Ascending aorta (tissue), 2 donors: ENCODE results near the gene THOC6. TPM values are rescaled to one million over a fixed set of nuclear protein-coding genes. Genes with fewer than 3 reads are reported as not detected.

Experiments used
- DNase-seq, 2 donors: peaks; one replicate each; pipeline ENCODE4 v3.0.0-alpha.2; 2019; ENCODE audit warnings: low spot score in 2 of 2
- H3K27ac ChIP-seq, 2 donors: fragments of 200-600 bp; sonication (generic); one replicate each; pipeline ENCODE4 v1.5.1; 2016 to 2017; ENCODE audit warnings: mild to moderate bottlenecking in 1 of 2
- H3K27me3 ChIP-seq: fragments of 200-600 bp; sonication (generic); one replicate; pipeline ENCODE4 v1.5.1; 2017
- H3K36me3 ChIP-seq, 2 donors: fragments of 200-600 bp; sonication (generic); one replicate each; pipeline ENCODE4 v1.5.1; 2016
- H3K4me1 ChIP-seq, 2 donors: fragments of 200-600 bp; sonication (generic); one replicate each; pipeline ENCODE4 v1.5.1; 2016 to 2017; ENCODE audit warnings: mild to moderate bottlenecking in 1 of 2
- H3K4me3 ChIP-seq, 2 donors: fragments of 200-600 bp; sonication (generic); one replicate each; pipeline ENCODE4 v1.5.1; 2016 to 2017; ENCODE audit warnings: mild to moderate bottlenecking in 1 of 2
- H3K9me3 ChIP-seq, 2 donors: fragments of 200-600 bp; sonication (generic); one replicate each; pipeline ENCODE4 v1.5.1; 2016
- intact Hi-C: fragments of 100-400 bp; cut with DNase I; formaldehyde crosslinking; loops from one replicate; pipeline ENCODE4 v1.15.1; 2023
- total RNA-seq: library from RNA; depleted of rRNA; stranded (reverse); fragments of >200 nt; gene quantifications from one replicate; pipeline ENCODE4 v1.1.0, GENCODE V29; 2016
- TF ChIP-seq, protein P1 (sequence below), 3 experiments: fragments of 200-600 bp in 2 of 3; fragments of 450-650 bp in 1 of 3; sonication (generic) in 2 of 3; IDR thresholded peaks; one replicate each; pipeline ENCODE4 v1.5.1; 2016 to 2019; ENCODE audit warnings: antibody characterized with exemption in 3 of 3, mild to moderate bottlenecking in 1 of 3, moderate library complexity in 1 of 3

THOC6 gene
- total RNA-seq, 1 donor from 2014 or later = 32.6 TPM

DNA sequence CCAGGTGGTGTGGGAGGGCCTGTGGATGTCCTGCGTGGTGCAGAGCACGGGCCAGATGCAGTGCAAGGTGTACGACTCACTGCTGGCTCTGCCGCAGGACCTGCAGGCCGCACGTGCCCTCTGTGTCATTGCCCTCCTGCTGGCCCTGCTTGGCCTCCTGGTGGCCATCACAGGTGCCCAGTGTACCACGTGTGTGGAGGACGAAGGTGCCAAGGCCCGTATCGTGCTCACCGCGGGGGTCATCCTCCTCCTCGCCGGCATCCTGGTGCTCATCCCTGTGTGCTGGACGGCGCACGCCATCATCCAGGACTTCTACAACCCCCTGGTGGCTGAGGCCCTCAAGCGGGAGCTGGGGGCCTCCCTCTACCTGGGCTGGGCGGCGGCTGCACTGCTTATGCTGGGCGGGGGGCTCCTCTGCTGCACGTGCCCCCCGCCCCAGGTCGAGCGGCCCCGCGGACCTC lies 10.3 kb upstream of the THOC6 start:
- intact Hi-C loops = no loop called here
- TF ChIP-seq, protein P1, sequence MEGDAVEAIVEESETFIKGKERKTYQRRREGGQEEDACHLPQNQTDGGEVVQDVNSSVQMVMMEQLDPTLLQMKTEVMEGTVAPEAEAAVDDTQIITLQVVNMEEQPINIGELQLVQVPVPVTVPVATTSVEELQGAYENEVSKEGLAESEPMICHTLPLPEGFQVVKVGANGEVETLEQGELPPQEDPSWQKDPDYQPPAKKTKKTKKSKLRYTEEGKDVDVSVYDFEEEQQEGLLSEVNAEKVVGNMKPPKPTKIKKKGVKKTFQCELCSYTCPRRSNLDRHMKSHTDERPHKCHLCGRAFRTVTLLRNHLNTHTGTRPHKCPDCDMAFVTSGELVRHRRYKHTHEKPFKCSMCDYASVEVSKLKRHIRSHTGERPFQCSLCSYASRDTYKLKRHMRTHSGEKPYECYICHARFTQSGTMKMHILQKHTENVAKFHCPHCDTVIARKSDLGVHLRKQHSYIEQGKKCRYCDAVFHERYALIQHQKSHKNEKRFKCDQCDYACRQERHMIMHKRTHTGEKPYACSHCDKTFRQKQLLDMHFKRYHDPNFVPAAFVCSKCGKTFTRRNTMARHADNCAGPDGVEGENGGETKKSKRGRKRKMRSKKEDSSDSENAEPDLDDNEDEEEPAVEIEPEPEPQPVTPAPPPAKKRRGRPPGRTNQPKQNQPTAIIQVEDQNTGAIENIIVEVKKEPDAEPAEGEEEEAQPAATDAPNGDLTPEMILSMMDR (IDR thresholded peaks at IDR 0.05) = no peak
- H3K4me3 ChIP-seq = no peak overlapping the region
- H3K27ac ChIP-seq = no peak overlapping the region
- no peaks in the 10 kb centered on the region for H3K9me3 ChIP-seq
- no peak for DNase-seq
- no peaks in the 10 kb centered on the region for H3K36me3 ChIP-seq
- H3K27me3 ChIP-seq = peaks cover 23% of the 10 kb centered on the region
- peaks cover 0 to 5% of the 10 kb centered on the region in 2 donors for H3K4me1 ChIP-seq

- intact Hi-C loops = no loop called here
- Histone ChIP-seq H3K36me3 (no peaks in the 10 kb centered on the region), H3K4me1 (peaks cover 0 to 5% of the 10 kb centered on the region in 2 donors), H3K4me3 (no peak overlapping the region), H3K27me3 (peaks cover 23% of the 10 kb centered on the region), H3K27ac (no peak overlapping the region), H3K9me3 (no peaks in the 10 kb centered on the region)
- DNase-seq = no peak
- TF ChIP-seq, protein P1 (IDR thresholded peaks at IDR 0.05) = no peak
Measured at GRCh38 chr16:3013998-3014690, 9.7 kb upstream of the THOC6 start.

GRCh38 chr16:3014971-3015370 lies 8.9 kb upstream of the THOC6 start:
- intact Hi-C loops = no loop called here
- H3K36me3 ChIP-seq = no peaks in the 10 kb centered on the region
- DNase-seq = no peak
- TF ChIP-seq, protein P1 (IDR thresholded peaks at IDR 0.05) = no peak
- H3K27ac ChIP-seq = no peak overlapping the region
- H3K27me3 ChIP-seq = peaks cover 23% of the 10 kb centered on the region
- no peak overlapping the region for H3K4me3 ChIP-seq
- H3K9me3 ChIP-seq = no peaks in the 10 kb centered on the region
- H3K4me1 ChIP-seq = peaks cover 0 to 8% of the 10 kb centered on the region in 2 donors

DNA sequence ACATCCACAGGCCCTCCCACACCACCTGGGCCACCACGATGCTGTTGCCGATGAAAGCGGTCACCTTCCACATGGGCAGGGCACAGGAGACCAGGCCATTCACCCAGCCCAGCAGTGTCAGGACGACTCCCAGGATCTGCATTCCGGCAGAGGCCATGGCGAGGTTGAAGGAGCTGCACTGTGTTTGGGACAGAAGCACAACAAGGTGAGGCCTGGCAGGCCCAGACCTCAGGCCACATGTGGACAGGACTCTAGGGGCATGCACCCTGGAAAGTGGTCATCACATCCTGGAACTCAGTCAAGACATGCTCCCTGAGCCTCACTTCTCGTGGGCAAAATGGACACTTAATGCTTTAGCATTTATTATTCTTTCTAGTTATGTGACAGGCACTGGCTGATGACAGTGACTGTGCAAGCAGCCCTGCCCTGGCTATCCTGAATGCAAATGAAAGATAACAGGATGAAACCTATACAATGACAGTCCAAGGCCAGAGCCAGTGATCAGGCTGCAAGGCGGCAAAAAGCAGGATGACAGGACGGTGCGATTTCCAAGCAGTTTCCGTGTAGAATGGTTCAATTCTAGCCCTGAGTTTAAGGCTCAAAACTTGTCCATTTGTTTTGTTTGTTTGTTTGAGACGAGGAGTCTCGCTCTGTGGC lies 7.8 kb upstream of the THOC6 start:
- no peak overlapping the region for H3K4me3 ChIP-seq
- H3K27me3 ChIP-seq = peaks cover 23% of the 10 kb centered on the region
- no peaks in the 10 kb centered on the region for H3K36me3 ChIP-seq
- intact Hi-C loops = no loop called here
- no peaks in the 10 kb centered on the region for H3K9me3 ChIP-seq
- TF ChIP-seq, protein P1 (IDR thresholded peaks at IDR 0.05) = no peak
- no peak for DNase-seq
- H3K4me1 ChIP-seq = peaks cover 0 to 9% of the 10 kb centered on the region in 2 donors
- H3K27ac ChIP-seq = no peak overlapping the region

GRCh38 chr16:3017344-3017743 lies 6.5 kb upstream of the THOC6 start:
- H3K4me1 ChIP-seq = peaks cover 0 to 13% of the 10 kb centered on the region in 2 donors
- no peak for DNase-seq
- TF ChIP-seq, protein P1 (IDR thresholded peaks at IDR 0.05) = no peak
- no peaks in the 10 kb centered on the region for H3K9me3 ChIP-seq
- H3K36me3 ChIP-seq = no peaks in the 10 kb centered on the region
- H3K27me3 ChIP-seq = peaks cover 20% of the 10 kb centered on the region
- H3K27ac ChIP-seq = no peak overlapping the region
- intact Hi-C loops = no loop called here
- H3K4me3 ChIP-seq = no peak overlapping the region
